Fibroblast of villous mesenchyme (primary cell): Measurements from ENCODE around the gene ZNF292. TPM values are rescaled to one million over a fixed set of nuclear protein-coding genes. Genes with fewer than 3 reads are reported as not detected.
"Not testable (repeated sequence)": the region's sequence is repeated elsewhere in the genome, so short reads cannot be mapped to it uniquely, and the experiment has no call there.

Experiments used
- DNase-seq: peaks from one replicate; pipeline ENCODE4 v3.0.0-alpha.2; 2010; ENCODE audit warnings: low read depth
- H3K4me3 ChIP-seq: 2 replicates; pipeline ENCODE4 v1.5.1; 2011; ENCODE audit warnings: low read depth, mild to moderate bottlenecking, low read length
- total RNA-seq: library from RNA; depleted of rRNA; stranded (reverse); fragments of >200 nt; gene quantifications from 2 replicates; pipeline ENCODE4 v1.2.3, GENCODE V29; 2012
- TF ChIP-seq, protein P1 (sequence below): IDR thresholded peaks from 2 replicates; pipeline ENCODE4 v1.5.1; 2012; ENCODE audit warnings: low read depth, mild to moderate bottlenecking, low read length; ENCODE audit not compliant: insufficient read depth

ZNF292 gene
- total RNA-seq, 1 donor = 32.8 TPM

DNA sequence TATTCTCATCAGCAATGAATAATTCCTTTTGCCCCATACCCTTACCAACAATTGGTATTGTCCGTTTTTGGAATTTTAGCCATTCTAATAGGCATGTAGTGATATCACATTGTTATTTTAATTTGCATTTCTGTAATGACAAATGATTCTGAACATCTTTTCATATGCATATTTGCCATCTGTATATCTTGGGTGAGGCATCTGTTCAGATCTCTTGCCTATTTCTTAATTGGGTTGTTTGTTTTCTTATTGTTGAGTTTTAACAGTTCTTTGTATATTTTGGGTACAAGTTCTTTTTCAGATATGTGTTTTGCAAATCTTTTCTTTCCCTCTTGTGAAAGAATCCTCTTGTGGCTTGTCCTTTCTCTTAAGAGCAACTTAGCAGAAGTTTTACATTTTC is 69.6 kb downstream of the ZNF292 start:
- no peak for DNase-seq
- TF ChIP-seq, protein P1, sequence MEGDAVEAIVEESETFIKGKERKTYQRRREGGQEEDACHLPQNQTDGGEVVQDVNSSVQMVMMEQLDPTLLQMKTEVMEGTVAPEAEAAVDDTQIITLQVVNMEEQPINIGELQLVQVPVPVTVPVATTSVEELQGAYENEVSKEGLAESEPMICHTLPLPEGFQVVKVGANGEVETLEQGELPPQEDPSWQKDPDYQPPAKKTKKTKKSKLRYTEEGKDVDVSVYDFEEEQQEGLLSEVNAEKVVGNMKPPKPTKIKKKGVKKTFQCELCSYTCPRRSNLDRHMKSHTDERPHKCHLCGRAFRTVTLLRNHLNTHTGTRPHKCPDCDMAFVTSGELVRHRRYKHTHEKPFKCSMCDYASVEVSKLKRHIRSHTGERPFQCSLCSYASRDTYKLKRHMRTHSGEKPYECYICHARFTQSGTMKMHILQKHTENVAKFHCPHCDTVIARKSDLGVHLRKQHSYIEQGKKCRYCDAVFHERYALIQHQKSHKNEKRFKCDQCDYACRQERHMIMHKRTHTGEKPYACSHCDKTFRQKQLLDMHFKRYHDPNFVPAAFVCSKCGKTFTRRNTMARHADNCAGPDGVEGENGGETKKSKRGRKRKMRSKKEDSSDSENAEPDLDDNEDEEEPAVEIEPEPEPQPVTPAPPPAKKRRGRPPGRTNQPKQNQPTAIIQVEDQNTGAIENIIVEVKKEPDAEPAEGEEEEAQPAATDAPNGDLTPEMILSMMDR = no peak
- H3K4me3 ChIP-seq = no peak overlapping the region

DNA sequence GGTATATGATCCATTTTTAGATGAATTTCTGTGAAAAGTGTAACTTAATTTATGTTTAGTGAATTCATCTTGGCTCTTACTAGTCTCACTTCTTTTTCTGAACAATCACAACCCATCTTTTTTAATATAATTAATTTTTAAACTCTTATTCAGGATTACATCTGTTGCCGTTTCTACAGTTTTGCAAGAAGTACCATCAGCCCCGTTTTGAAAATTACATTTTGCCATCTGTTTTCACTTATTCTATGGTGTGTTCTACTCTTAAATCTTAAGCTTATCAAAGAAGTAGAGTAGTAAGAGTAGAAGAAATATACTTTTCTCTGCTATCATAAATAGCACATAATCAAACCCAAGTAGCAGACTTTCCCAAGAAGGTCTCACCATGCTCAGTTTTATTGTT is 70.1 kb downstream of the ZNF292 start:
- TF ChIP-seq, protein P1 = no peak
- no peak overlapping the region for H3K4me3 ChIP-seq
- DNase-seq = no peak

DNA sequence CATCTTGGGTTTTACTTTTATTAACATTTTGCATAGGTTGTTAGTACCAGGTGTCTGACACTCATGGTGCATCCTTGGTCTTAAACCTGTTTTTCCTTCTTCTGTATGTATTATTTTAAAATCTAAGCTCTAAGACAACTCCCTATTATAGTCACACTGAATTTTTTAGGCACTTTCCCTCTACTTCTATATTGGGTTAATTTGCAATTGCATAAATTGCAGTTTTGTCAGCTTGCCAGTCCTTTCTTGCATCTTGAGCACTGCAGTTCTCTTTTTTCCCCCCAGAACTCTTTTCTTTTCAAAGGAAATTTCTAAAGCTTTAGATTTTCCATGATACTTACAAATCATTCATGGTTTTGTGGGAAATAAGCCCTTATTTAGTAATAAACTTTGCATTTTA is 70.6 kb downstream of the ZNF292 start:
- TF ChIP-seq, protein P1 = no peak
- no peak for DNase-seq
- no peak overlapping the region for H3K4me3 ChIP-seq

DNA sequence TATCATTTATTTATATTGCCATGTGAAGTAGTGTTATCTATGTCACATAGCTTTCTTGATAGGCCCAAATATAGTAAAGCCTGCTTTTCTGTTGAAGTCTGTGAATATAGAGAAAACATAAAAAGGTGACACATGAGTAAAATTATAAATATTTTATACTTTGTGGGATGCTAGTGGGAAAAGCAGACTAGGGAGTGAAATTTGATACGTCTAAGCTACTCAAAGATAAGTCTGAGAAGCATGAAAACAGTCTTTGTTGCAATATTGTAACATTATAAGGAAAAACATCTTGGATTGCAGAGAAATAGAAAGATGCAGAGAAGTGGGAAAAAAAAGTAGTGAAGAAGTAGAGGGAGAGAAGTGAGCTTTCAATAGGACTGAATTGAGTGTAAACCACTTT is 75.4 kb downstream of the ZNF292 start:
- no peak overlapping the region for H3K4me3 ChIP-seq
- DNase-seq = no peak
- TF ChIP-seq, protein P1 = no peak

DNA sequence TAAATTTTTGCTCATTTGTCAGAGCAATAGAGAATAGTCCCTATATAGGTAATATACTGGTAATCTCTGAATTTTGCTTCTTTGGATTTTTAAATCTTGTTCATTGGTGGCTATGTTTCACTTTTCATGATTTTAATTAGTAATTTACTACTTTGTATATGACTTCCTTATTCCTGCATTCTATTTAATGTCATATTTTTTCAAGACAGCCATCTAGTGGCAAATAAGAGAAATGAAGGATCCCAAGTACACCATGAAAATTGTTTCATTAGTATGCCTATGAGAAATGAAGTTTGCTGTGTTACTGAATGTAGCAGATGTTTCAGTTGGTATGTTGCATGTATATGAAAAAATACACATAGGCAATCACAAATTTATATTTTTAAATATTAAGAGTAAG is 82.4 kb downstream of the ZNF292 start:
- TF ChIP-seq, protein P1 = peak; percentile 58
- peak; percentile 39 for DNase-seq
- H3K4me3 ChIP-seq = no peak overlapping the region

DNA sequence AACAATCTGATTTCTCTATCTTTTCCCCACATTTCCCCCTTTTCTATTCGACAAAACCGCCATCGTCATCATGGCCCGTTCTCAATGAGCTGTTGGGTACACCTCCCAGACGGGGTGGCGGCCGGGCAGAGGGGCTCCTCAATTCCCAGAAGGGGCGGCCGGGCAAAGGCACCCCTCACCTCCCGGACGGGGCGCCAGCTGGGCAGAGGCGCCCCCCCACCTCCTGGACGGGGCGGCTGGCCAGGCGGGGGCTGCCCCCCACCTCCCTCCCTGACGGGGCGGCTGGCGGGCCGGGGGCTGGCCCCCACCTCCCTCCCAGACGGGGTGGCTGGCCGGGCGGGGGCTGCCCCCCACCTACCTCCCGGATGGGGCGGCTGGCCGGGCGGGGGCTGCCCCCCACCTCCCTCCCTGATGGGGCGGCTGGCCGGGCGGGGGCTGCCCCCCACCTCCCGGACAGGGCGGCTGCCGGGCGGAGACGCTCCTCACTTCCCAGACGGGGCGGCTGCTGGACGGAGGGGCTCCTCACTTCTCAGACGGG is 83.8 kb downstream of the ZNF292 start:
- H3K4me3 ChIP-seq, DNase-seq: not testable (repeated sequence)

DNA sequence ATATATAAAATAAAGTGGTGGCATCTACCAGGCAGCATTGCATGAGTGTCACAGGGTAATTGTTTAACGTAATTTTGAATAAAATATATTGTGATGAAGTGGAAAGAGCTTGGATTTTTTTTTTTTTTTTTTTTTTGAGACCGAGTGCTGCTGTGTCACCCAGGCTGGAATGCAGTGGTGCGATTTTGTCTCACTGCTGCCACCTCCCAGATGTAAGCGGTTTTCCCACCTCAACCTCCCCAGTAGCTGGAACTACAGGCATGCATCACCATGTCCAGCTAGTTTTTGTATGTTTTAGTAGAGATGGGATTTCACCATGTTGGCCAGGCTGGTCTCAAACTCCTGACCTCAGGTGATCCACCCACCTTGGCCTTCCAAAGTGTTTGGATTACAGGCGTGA is 85.9 kb downstream of the ZNF292 start:
- TF ChIP-seq, protein P1 = no peak
- no peak for DNase-seq

More for the DNA sequence above, 85.9 kb downstream of the ZNF292 start:
- no peak overlapping the region for H3K4me3 ChIP-seq
